NK-92 (cell line): Measurements from ENCODE around the gene EXOC4.

Source experiments
- DNase-seq: peaks from one replicate; lab custom pipeline; 2025; ENCODE audit not compliant: unreplicated experiment; lab: John Stamatoyannopoulos, UW

The EXOC4 gene

DNA sequence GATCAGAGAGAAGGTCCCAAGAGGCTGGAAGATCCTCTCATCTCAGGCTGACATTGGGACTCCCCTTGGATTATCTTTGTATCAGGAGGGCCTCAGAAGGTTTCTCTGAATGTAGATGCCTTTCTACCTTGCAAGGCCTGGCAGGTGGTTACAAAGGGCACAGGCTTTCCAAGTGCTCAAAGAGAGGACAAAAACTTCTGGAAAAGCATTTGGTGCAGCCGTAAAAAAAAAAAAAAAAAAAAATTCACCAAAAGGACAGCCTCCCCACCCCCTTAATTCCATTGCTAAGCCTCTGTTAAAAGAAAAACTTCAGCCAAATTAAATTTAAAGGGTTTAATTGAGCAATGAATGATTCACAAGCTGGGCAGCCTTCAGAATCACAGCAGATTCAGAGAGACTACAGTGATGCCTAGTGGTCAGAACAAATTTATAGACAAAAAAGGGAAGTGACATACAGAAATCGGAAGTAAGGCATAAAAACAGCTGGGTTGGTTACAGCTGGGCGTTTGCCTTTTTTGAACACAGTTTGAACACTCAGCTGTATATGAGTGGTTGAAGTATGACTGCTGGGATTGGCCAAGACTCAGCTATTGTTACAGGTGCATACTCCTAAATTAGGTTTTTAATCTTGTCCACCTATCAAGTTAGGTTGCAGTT, 831.7 kb downstream of the EXOC4 start:
- DNase-seq = no peak

DNA sequence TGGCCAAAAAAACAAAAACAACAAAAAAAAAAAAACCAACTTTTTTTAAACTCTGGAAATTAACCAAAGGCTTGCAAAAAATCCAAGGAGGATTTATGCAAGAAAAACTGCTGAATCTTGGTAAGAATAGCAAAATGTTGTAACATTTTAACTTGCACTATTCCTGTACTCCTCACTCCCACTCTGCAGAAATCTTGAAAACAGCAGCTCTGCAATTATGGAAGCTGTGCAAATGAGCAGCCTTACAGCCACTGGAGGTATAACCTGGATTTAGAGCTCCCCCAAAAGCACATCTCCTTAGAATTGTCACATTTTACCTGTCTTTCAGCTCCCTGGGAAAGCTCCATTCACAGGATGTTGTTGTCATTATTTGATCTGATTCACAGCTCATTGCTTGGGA, 832.4 kb downstream of the EXOC4 start:
- no peak for DNase-seq

DNA sequence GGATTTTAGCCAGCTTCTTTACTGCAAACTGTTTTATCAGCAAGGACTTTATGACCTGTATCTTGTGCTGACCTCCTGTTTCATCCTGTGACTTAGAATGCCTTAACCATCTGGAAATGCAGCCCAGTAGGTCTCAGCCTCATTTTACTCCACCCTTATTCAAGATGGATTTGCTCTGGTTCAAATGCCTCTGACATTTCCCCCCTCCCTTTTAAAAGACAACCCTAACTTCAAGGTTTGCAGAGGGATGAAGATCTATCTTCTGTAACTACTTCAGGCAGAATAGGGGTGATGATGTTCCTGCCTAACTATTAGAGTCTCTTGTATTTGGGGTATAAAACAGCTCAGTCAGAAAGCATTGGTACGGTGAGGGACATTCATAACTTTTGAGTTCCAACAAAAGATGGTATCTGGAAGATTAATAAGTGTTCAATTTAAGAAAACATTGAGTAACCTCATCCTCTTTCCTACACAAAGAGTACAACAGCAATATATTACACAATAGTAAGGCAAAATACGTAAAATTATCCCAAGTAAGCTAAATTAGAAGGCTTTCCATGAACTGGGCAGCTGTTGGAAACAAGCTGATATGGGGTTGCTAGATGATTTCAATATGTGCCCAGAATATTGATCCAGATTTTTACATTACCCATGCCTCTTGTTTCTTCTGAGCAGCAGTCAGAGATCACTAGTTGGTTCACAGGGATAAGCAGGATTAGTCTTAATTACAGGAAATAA, 834.3 kb downstream of the EXOC4 start:
- DNase-seq = no peak

DNA sequence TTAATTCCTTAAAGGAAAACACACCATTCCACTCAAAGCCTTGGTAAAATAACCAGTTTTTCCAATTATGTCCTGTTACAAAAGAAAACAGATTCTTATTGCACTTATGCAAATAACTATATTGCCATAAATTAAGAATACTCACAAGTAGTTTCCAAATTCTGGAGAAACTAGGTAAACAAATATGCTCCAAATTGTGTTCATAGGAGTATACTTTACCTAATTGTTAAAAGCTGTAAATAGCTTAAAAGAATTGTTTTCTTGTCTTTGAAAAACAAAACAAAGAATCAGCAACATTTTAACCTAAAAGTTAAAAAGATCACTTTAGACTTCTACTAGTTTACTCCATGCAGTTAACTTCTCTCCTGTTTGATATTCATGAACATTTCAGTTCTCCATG, 835.3 kb downstream of the EXOC4 start:
- no peak for DNase-seq

DNA sequence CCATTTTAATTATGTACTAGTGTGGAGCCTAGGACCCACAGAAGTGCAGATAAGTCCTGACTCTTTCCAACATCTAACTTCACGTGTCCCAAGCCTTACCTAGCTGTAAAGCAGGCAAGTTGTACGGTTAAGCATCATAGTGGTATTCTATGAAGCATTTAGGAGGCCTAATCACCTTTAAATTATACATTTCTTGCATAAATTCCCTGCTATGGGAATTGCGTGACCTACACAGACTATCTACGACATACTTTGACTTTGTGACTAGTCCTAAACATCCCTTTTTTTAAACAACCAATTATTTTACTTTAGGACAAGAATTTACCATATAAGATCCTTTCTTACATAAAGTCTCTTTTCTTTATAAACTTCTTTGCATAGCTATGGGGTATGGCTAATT, 836.6 kb downstream of the EXOC4 start:
- DNase-seq = no peak

DNA sequence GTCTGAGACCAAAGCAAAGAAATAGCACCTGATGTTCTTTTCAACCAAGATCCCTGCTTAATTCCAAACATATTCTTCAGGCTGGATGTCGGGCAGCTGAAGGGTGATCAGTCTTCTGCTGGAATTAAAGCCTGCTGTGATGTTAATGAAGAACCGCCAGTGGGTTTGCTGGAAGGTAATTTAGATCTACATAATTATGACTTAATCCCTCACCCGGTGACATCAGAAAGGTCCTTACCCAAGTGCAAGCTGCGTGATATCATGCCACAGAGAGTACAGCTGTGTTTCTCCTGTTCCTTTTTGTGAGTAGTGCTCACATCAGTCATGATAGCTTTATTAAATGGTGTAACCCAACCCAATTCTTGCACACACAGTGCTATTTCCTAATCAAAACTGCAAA, 845.2 kb downstream of the EXOC4 start:
- no peak for DNase-seq

DNA sequence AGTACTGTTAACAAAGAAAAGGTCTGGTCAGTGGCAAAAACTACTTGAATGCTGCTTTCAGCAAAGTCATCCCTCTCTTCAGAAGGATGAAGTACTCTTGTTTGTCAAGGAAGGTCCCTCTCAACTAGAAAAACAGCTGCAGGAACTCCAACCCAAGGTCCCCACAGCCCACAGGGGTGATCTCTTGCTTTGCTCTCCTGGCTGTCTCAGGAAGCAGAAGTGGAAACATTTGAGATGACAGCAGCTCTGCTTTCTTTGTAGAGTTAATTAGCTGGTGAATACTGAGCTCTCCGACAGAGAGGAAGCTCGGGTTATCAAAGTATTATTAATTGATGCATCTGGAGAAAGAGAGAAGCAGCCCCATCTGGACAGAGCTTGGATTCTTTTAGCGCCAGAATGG, 848.8 kb downstream of the EXOC4 start:
- no peak for DNase-seq

DNA sequence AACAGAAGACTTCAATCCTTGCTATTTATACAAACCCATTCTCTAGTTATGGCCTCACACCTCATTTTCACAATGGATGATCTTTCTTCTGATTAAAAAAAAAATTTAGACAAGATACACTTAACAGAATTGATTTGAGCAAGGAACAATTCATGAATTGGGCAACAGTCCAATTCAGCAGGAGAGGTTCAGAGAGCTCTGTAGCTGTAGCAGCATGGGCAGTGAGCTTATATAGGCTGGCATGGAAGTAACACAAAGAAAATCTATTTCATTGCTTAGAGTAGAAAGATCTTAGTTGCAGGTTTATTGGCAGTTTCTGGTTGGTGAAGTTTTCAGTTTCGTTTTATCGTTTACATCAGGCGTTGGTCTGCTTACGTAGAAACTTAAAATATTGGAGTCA, 851.3 kb downstream of the EXOC4 start:
- DNase-seq = no peak

DNA sequence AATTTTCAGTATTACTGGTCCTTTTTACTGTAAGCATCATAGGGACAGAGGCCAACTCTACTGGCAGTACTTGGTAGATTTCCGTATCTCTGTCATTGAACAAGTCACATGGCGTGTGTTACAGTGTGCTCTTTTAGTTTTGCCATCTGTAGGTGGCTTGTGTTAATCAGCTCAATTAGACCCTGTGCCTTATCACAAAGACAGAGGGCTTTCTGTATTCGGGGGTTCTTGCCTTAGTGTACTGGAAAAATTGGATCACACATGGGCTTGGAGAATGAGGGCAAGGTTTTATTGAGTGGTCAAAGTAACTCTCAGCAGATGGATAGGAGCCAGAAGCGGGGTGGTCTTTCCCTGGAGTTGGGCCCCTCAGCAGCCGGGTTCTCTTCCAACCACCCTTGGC, 853.0 kb downstream of the EXOC4 start:
- no peak for DNase-seq

DNA sequence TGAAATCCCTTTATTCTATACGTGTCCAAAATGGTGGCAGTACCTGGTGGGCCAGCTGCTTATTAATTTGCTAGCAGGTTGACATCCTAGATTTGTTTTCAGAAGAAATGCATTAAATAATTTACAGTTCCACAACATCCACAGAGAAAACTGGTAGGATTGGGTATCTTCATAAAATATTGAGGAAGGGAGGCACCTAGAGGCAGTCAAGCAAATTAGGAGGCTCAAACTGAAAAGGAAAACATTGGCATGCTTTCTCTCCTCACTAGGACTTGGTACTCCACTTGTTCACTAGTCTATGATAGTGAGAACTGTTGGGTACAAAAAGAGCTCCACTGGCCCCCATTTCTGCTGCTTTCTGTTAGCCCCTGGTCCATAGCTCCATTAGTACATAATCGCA, 855.9 kb downstream of the EXOC4 start:
- no peak for DNase-seq

DNA sequence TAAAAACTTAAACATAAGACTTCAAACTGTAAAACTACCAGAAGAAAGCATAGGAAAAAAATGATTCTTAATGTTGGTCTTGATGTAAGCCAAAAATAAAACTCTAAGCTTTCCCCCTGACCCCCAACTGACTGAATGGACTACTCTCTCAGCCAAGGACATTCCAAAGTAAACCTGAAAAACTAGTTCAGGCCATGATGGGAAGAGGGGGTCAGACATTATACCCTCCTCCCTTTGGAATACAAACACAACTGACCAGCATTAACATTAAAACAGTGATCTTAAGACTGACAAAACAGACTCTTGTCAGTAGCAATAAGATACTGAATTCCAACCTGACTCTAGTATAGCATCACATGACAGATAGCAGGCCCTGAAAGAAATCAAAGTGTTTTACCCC, 860.8 kb downstream of the EXOC4 start:
- DNase-seq = no peak

DNA sequence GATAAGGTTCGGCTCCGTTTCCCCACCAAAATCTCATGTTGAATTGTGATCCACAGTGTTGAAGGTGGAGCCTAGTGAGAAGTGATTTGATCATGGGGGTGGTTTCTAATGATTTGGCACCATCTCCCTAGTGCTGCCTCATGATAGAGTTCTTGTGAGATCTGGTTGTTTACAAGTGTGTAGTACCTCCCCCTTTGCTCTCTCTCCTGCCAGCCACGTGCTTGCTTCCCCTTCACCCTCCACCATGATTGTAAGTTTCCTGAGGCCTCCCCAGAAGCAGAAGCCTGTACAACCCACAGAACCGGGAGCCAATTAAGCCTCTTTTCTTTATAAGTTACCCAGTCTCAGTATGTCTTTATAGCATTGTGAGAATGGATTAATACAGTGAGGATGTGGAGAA, 862.1 kb downstream of the EXOC4 start:
- no peak for DNase-seq
